HG02623 (cell line): ENCODE measurements around the gene KCNA2.

ENCODE experiments used
- ATAC-seq: cut with Tn5 transposase; IDR thresholded peaks from one replicate; pipeline ENCODE4 v1.9.1; 2021; ENCODE audit warnings: moderate library complexity; ENCODE audit not compliant: unreplicated experiment

Gene KCNA2

GRCh38 chr1:110604586-110605148, 1.5 kb downstream of the KCNA2 start:
- no peak for ATAC-seq

- ATAC-seq, result no peak
These were observed 3.1 kb downstream of the KCNA2 start for GRCh38 chr1:110603058-110603457.

GRCh38 chr1:110602466-110602865, 3.7 kb downstream of the KCNA2 start:
- no peak for ATAC-seq

GRCh38 chr1:110601332-110601731, 4.8 kb downstream of the KCNA2 start:
- ATAC-seq, result no peak

GRCh38 chr1:110600716-110601115, 5.4 kb downstream of the KCNA2 start:
- no peak for ATAC-seq

- ATAC-seq, result no peak
These were observed 8.2 kb downstream of the KCNA2 start for GRCh38 chr1:110597966-110598365.

GRCh38 chr1:110596312-110596711, 9.8 kb downstream of the KCNA2 start:
- ATAC-seq, result no peak

GRCh38 chr1:110595353-110595710, 10.8 kb downstream of the KCNA2 start:
- ATAC-seq, result no peak

GRCh38 chr1:110594456-110595352, 11.5 kb downstream of the KCNA2 start:
- ATAC-seq, result no peak

GRCh38 chr1:110593902-110594301, 12.3 kb downstream of the KCNA2 start:
- no peak for ATAC-seq

- ATAC-seq, result no peak
These were observed 14.2 kb downstream of the KCNA2 start for GRCh38 chr1:110591956-110592355.

GRCh38 chr1:110588991-110589390, 17.2 kb downstream of the KCNA2 start:
- ATAC-seq, result no peak

GRCh38 chr1:110588486-110588885, 17.7 kb downstream of the KCNA2 start:
- no peak for ATAC-seq

GRCh38 chr1:110587906-110588305, 18.3 kb downstream of the KCNA2 start:
- no peak for ATAC-seq

- ATAC-seq, result no peak
These were observed 20.7 kb downstream of the KCNA2 start for GRCh38 chr1:110585481-110585880.

GRCh38 chr1:110584045-110584444, 22.1 kb downstream of the KCNA2 start:
- no peak for ATAC-seq

- no peak for ATAC-seq
These were observed 22.7 kb downstream of the KCNA2 start for GRCh38 chr1:110583505-110583904.

- ATAC-seq, result no peak
These were observed 23.8 kb downstream of the KCNA2 start for GRCh38 chr1:110582378-110582777.

GRCh38 chr1:110581682-110582145, 24.4 kb downstream of the KCNA2 start:
- no peak for ATAC-seq

GRCh38 chr1:110580244-110580643, 25.9 kb downstream of the KCNA2 start:
- no peak for ATAC-seq

- ATAC-seq, result no peak
These were observed 26.7 kb downstream of the KCNA2 start for GRCh38 chr1:110579460-110579859.

GRCh38 chr1:110576441-110576840, 29.7 kb downstream of the KCNA2 start:
- ATAC-seq, result no peak
